Osteoblast (primary cell): ENCODE measurements around the gene CDK5RAP2. TPM values are rescaled to one million over a fixed set of nuclear protein-coding genes. Genes with fewer than 3 reads are reported as not detected.

ENCODE experiments used
- DNase-seq: peaks from one replicate; pipeline ENCODE4 v3.0.0; 2011; ENCODE audit warnings: low spot score, mixed read lengths; ENCODE audit not compliant: insufficient read length; ENCODE audit errors: missing footprints
- H2AFZ ChIP-seq: 2 replicates; pipeline ENCODE4 v1.6.0; 2011; ENCODE audit warnings: mild to moderate bottlenecking, low read length
- H3K27ac ChIP-seq: 2 replicates; pipeline ENCODE4 v1.5.1; 2011; ENCODE audit warnings: mild to moderate bottlenecking, low read depth, low read length, moderate library complexity
- H3K27me3 ChIP-seq: 2 replicates; pipeline ENCODE4 v1.6.0; 2012; ENCODE audit warnings: mild to moderate bottlenecking, control low read depth, inconsistent platforms, low read length, moderate library complexity; ENCODE audit not compliant: insufficient read depth
- H3K36me3 ChIP-seq: 2 replicates; pipeline ENCODE4 v1.5.1; 2011; ENCODE audit warnings: mild to moderate bottlenecking, low read length, control low read depth, moderate library complexity; ENCODE audit not compliant: insufficient read depth
- H3K4me1 ChIP-seq: 2 replicates; pipeline ENCODE4 v1.5.1; 2011; ENCODE audit warnings: mild to moderate bottlenecking, low read length, control low read depth, moderate library complexity; ENCODE audit not compliant: insufficient read depth
- H3K4me2 ChIP-seq: 2 replicates; pipeline ENCODE4 v1.6.0; 2011; ENCODE audit warnings: mild to moderate bottlenecking, low read length; ENCODE audit not compliant: insufficient read depth
- H3K4me3 ChIP-seq: fragments of 200-600 bp; sonication (generic); 3 replicates; pipeline ENCODE4 v1.5.1; 2012; ENCODE audit warnings: mild to moderate bottlenecking, low read length, inconsistent platforms; ENCODE audit not compliant: insufficient read depth
- H3K79me2 ChIP-seq: 2 replicates; pipeline ENCODE4 v1.6.0; 2012; ENCODE audit warnings: mild to moderate bottlenecking, low read length, control low read depth, inconsistent platforms; ENCODE audit not compliant: insufficient read depth
- H3K9me3 ChIP-seq: 2 replicates; pipeline ENCODE4 v1.5.1; 2011; ENCODE audit warnings: low read depth, low read length, control low read depth
- H4K20me1 ChIP-seq: 2 replicates; pipeline ENCODE4 v1.6.0; 2012; ENCODE audit warnings: mild to moderate bottlenecking, low read length, control low read depth; ENCODE audit not compliant: insufficient read depth
- total RNA-seq: library from RNA; depleted of rRNA; stranded (reverse); fragments of >200 nt; gene quantifications from 2 replicates; pipeline ENCODE4 v1.2.3, GENCODE V29; 2012
- TF ChIP-seq, protein P1 (sequence below): IDR thresholded peaks from 2 replicates; pipeline ENCODE4 v1.5.1; 2011; ENCODE audit warnings: mild to moderate bottlenecking, low read depth, low read length, moderate library complexity; ENCODE audit errors: extremely low read depth

CDK5RAP2 gene
- total RNA-seq, 1 donor = 59.7 TPM

DNA sequence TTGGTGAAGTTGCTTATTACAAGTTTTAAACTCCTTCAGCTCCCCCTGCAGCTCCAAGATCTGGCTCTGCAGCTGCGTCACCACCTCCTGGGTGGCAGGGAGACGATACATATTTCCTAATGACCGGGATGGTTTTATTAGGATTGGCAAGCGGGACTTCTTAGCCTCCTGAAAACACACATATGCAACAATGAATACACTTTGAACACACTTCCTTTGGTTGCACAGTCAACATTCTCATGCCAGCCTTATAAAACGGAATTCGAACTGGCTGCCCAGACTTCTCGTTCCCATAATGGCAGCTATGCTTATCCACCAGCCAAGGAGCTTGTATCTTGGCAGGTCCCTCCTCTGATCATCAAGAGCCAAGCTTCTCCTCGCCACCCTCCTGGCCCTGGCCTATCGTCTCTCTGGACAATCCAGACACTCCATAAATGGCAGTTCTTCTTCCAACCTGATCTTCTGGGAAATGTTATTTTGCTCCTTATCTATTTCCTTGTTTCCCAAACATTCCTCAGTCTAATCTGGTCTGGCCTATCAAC lies 131.9 kb downstream of the CDK5RAP2 start:
- Histone ChIP-seq H3K27ac (no peak overlapping the region), H3K4me2 (no peak overlapping the region), H3K79me2 (peaks cover 4% of the 10 kb centered on the region), H3K4me3 (no peak overlapping the region), H4K20me1 (no peaks in the 10 kb centered on the region), H3K9me3 (no peaks in the 10 kb centered on the region), H2AFZ (no peak overlapping the region), H3K4me1 (peaks cover 22% of the 10 kb centered on the region), H3K27me3 (no peaks in the 10 kb centered on the region), H3K36me3 (peaks cover 30% of the 10 kb centered on the region)
- TF ChIP-seq, protein P1, sequence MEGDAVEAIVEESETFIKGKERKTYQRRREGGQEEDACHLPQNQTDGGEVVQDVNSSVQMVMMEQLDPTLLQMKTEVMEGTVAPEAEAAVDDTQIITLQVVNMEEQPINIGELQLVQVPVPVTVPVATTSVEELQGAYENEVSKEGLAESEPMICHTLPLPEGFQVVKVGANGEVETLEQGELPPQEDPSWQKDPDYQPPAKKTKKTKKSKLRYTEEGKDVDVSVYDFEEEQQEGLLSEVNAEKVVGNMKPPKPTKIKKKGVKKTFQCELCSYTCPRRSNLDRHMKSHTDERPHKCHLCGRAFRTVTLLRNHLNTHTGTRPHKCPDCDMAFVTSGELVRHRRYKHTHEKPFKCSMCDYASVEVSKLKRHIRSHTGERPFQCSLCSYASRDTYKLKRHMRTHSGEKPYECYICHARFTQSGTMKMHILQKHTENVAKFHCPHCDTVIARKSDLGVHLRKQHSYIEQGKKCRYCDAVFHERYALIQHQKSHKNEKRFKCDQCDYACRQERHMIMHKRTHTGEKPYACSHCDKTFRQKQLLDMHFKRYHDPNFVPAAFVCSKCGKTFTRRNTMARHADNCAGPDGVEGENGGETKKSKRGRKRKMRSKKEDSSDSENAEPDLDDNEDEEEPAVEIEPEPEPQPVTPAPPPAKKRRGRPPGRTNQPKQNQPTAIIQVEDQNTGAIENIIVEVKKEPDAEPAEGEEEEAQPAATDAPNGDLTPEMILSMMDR = no peak
- DNase-seq = no peak

DNA sequence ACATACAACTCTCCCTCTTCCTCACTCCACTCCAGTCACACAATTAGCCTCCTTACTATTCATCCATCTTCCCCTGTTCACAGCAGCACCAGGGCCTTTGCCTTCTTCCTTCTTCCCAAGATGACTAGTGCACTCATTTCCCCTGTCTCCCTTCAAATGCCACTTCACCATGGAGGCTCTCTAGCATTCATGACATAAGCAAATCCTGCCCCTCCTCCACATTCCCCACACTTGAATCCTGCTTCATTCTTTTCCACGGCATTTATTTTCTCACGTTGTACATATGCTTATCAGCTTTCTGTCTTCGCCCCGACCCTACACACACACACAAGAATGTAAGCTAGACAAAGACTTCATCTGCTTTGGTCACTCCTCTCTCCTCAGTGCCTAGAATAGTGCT lies 133.3 kb downstream of the CDK5RAP2 start:
- Histone ChIP-seq H3K4me1 (peaks cover 34% of the 10 kb centered on the region), H3K4me3 (no peak overlapping the region), H4K20me1 (no peaks in the 10 kb centered on the region), H3K27ac (no peak overlapping the region), H3K4me2 (no peak overlapping the region), H2AFZ (no peak overlapping the region), H3K27me3 (no peaks in the 10 kb centered on the region), H3K36me3 (peaks cover 31% of the 10 kb centered on the region), H3K79me2 (peaks cover 4% of the 10 kb centered on the region), H3K9me3 (no peaks in the 10 kb centered on the region)
- TF ChIP-seq, protein P1 = no peak
- DNase-seq = peak; percentile 30

DNA sequence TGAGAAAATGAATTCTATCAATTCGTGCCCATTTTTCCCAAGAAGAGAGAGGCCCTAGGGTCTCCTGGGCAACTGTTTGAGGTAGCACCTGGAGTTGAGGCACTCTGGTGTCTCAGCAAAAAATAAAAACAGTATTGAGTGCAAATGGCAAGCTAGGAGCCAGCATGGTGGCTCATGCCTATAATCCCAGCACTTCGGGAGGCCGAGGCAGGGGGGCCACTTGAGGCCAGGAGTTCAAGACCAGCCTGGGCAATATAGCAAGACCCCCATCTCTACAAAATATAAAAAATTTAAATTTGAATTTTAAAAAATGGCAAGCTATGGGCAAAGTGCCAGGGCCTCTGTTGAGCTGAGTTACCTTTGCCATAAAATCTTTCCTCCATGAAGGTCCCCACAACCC lies 136.0 kb downstream of the CDK5RAP2 start:
- peak overlapping the region; percentile 97 for H3K27ac ChIP-seq
- H3K4me1 ChIP-seq = peaks cover 49% of the 10 kb centered on the region
- H2AFZ ChIP-seq = no peak overlapping the region
- no peak overlapping the region for H3K4me3 ChIP-seq
- no peak for DNase-seq
- H3K9me3 ChIP-seq = no peaks in the 10 kb centered on the region
- peaks cover 45% of the 10 kb centered on the region for H3K36me3 ChIP-seq
- TF ChIP-seq, protein P1 = no peak
- peak overlapping the region; percentile 23 for H3K4me2 ChIP-seq
- no peaks in the 10 kb centered on the region for H4K20me1 ChIP-seq
- H3K27me3 ChIP-seq = no peaks in the 10 kb centered on the region
- peaks cover under 1% of the 10 kb centered on the region for H3K79me2 ChIP-seq

DNA sequence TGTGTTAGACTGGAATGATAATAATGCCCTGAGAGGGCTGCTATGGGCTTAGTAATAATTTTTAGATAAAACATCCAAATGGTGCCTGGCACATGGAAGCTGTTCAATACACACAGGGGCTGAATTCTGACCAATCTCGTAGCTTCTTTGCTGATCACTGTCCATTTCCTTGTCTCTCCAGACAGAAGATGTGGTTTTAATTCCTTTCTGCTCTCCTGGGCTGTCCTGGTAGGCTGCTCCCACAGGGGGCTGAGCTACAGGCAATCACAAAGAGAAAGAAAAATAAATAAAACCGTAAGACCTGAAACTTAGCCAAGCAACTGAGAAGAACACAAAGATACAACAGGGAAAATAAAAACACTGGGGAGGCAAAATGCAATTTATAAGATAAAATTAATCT lies 136.5 kb downstream of the CDK5RAP2 start:
- DNase-seq = peak; percentile 53
- Histone ChIP-seq H3K4me2 (peak overlapping the region; percentile 23), H3K4me1 (peaks cover 49% of the 10 kb centered on the region), H3K4me3 (no peak overlapping the region), H3K27ac (peak overlapping the region; percentile 97), H3K36me3 (peaks cover 50% of the 10 kb centered on the region), H2AFZ (no peak overlapping the region), H4K20me1 (no peaks in the 10 kb centered on the region), H3K79me2 (no peaks in the 10 kb centered on the region), H3K9me3 (no peaks in the 10 kb centered on the region), H3K27me3 (no peaks in the 10 kb centered on the region)
- TF ChIP-seq, protein P1 = no peak
